CD4-positive, CD25-positive, alpha-beta regulatory T cell (primary cell): ENCODE data around the gene SLC27A1. TPM values are rescaled to one million over a fixed set of nuclear protein-coding genes. Genes with fewer than 3 reads are reported as not detected.
A peak's percentile ranks its signal among the peaks of the same experiment; 100 is the strongest.
"Not testable (repeated sequence)": the region's sequence is repeated elsewhere in the genome, so short reads cannot be mapped to it uniquely, and the experiment has no call there.

Experiments used
- ATAC-seq, 2 donors: fragments of 150-1000 bp; cut with Tn5 transposase; one replicate each; pipeline ENCODE4 v1.10.0; 2021; ENCODE audit warnings: low read depth in 2 of 2, moderate number of reproducible peaks in 2 of 2, moderate library complexity in 1 of 2
- DNase-seq, 3 donors: peaks; one replicate each; pipeline versions ENCODE4 v3.0.0 to v3.0.0-alpha.2; 2012 to 2022; ENCODE audit warnings: mixed read lengths in 1 of 3
- H3K27ac ChIP-seq: one replicate; pipeline ENCODE4 v1.7.0; 2013; ENCODE audit warnings: mild to moderate bottlenecking, low read length; ENCODE audit not compliant: insufficient read depth, poor library complexity, severe bottlenecking
- H3K27me3 ChIP-seq: one replicate; pipeline ENCODE4 v1.7.0; 2013; ENCODE audit warnings: low read length; ENCODE audit not compliant: control insufficient read depth, insufficient read depth
- H3K36me3 ChIP-seq: one replicate; pipeline ENCODE4 v1.7.0; 2013; ENCODE audit warnings: mild to moderate bottlenecking, low read length, moderate library complexity; ENCODE audit not compliant: control insufficient read depth, insufficient read depth
- H3K4me1 ChIP-seq: 2 replicates; pipeline ENCODE4 v1.7.0; 2013; ENCODE audit warnings: mild to moderate bottlenecking, low read length; ENCODE audit not compliant: insufficient read depth, control insufficient read depth, poor library complexity, severe bottlenecking
- H3K4me3 ChIP-seq: one replicate; pipeline ENCODE4 v1.7.0; 2013; ENCODE audit warnings: low read depth, mild to moderate bottlenecking, low read length, moderate library complexity
- H3K9me3 ChIP-seq, 2 experiments: 1 replicate in 1 of 2; 2 replicates in 1 of 2; pipeline ENCODE4 v1.7.0; 2013; ENCODE audit warnings: low read length in 2 of 2, mild to moderate bottlenecking in 1 of 2, moderate library complexity in 1 of 2; ENCODE audit not compliant: control insufficient read depth in 2 of 2
- H3K27ac Mint-ChIP-seq, 3 donors: one replicate each; pipeline ENCODE4 v1.8.0; 2020 to 2022; ENCODE audit warnings: mild to moderate bottlenecking in 3 of 3, mixed read lengths in 3 of 3, moderate library complexity in 2 of 3
- H3K27me3 Mint-ChIP-seq: one replicate; pipeline ENCODE4 v1.8.0; 2022; ENCODE audit warnings: mild to moderate bottlenecking, mixed read lengths
- H3K36me3 Mint-ChIP-seq: one replicate; pipeline ENCODE4 v1.8.0; 2020; ENCODE audit warnings: mixed read lengths
- H3K4me1 Mint-ChIP-seq, 4 donors: one replicate each; pipeline ENCODE4 v1.8.0; 2020 to 2022; ENCODE audit warnings: mixed read lengths in 4 of 4, mild to moderate bottlenecking in 1 of 4
- H3K4me3 Mint-ChIP-seq, 4 donors: one replicate each; pipeline ENCODE4 v1.8.0; 2020 to 2022; ENCODE audit warnings: mild to moderate bottlenecking in 4 of 4, mixed read lengths in 4 of 4, moderate library complexity in 3 of 4
- H3K9me3 Mint-ChIP-seq, 7 donors: one replicate each; pipeline ENCODE4 v1.8.0; 2020 to 2022; ENCODE audit warnings: mixed read lengths in 7 of 7, mild to moderate bottlenecking in 3 of 7, moderate library complexity in 2 of 7
- polyA plus RNA-seq, 4 donors: library from polyadenylated mRNA; unstranded; fragments of 300-500 nt; fragmentation: Illumina TruSeq; gene quantifications; one replicate each; pipeline ENCODE4 v1.2.3, GENCODE V29; 2021
- total RNA-seq: library from RNA; stranded (reverse); gene quantifications from one replicate; pipeline ENCODE4 v1.2.3, GENCODE V29; 2022

Gene SLC27A1
- total and polyA plus RNA-seq, 5 donors from 2014 or later = 3.9 to 5.2 (median 4.2) TPM

DNA sequence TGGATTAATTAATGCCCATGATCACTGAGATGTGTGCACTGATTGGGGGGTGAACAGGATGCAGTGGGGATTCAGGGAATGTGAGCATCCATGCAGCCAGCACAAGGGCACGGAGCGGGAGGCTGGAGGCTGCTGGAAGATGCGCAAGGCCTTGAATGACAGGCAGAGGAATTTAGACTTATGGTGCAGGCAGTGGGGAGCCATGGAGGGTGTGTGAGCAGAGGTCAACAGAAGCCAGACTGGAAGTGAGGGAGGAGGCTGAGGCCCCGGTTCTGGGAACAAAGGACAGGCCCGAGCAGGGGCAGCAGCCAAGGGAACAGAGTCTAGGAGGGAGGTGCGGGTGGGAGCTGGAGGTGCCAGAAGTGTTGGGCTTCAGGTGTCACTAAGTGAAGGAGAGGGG is 77.8 kb downstream of the SLC27A1 start:
- Mint-ChIP-seq H3K9me3 (peaks cover 0 to 1% (median 0%) of the 10 kb centered on the region in 7 donors), H3K27me3 (no peaks in the 10 kb centered on the region), H3K4me3 (no peak overlapping the region), H3K36me3 (no peaks in the 10 kb centered on the region), H3K27ac (no peak overlapping the region), H3K4me1 (peaks cover 0 to 2% (median 0%) of the 10 kb centered on the region in 4 donors)
- no peaks in the 10 kb centered on the region for H3K9me3 ChIP-seq
- no peak for DNase-seq
- H3K4me1 ChIP-seq = no peaks in the 10 kb centered on the region
- ATAC-seq = no peak
- no peak overlapping the region for H3K4me3 ChIP-seq
- H3K27me3 ChIP-seq = no peaks in the 10 kb centered on the region
- H3K36me3 ChIP-seq = no peaks in the 10 kb centered on the region
- no peak overlapping the region for H3K27ac ChIP-seq

DNA sequence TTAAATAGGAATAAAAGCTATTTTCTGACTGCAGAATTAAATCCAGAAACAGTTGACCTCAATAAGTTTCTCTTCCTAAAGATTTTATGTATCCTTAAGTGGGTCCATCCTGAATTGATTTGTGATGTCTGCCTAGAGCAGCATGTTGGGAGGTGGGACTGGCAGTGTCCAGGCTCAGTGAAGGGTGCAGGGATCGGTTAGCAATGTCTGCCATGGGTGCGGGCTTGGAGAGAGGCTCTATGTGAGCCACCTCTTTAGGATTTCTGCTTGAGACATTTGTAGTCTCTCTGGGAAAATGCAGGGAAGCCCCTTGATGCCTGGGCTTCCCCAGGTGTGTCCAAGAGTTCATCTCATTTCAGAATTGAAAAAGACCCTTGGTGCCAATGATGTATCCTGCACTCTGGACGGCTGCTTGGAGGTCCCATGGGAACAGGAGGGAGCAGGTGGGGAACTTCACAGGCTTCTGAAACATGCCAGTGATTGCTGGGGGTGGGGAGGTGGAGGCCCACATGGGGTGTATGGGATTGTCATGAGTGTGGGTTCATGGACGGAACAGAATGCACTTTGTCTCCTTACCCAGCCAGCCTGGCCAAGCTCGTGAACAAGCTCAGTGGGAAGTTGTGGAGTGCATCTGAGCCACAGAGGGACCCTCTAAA is 78.9 kb downstream of the SLC27A1 start:
- H3K27ac ChIP-seq = no peak overlapping the region
- peaks cover 0 to 1% (median 0%) of the 10 kb centered on the region in 7 donors for H3K9me3 Mint-ChIP-seq
- no peaks in the 10 kb centered on the region for H3K9me3 ChIP-seq
- H3K36me3 ChIP-seq = no peaks in the 10 kb centered on the region
- no peak overlapping the region for H3K4me3 ChIP-seq
- H3K36me3 Mint-ChIP-seq = no peaks in the 10 kb centered on the region
- ATAC-seq (no peak), DNase-seq (no peak)
- peaks cover 0 to 2% (median 0%) of the 10 kb centered on the region in 4 donors for H3K4me1 Mint-ChIP-seq
- no peaks in the 10 kb centered on the region for H3K27me3 ChIP-seq
- no peaks in the 10 kb centered on the region for H3K4me1 ChIP-seq
- H3K4me3 Mint-ChIP-seq = no peak overlapping the region
- H3K27ac Mint-ChIP-seq = no peak overlapping the region
- H3K27me3 Mint-ChIP-seq = no peaks in the 10 kb centered on the region

DNA sequence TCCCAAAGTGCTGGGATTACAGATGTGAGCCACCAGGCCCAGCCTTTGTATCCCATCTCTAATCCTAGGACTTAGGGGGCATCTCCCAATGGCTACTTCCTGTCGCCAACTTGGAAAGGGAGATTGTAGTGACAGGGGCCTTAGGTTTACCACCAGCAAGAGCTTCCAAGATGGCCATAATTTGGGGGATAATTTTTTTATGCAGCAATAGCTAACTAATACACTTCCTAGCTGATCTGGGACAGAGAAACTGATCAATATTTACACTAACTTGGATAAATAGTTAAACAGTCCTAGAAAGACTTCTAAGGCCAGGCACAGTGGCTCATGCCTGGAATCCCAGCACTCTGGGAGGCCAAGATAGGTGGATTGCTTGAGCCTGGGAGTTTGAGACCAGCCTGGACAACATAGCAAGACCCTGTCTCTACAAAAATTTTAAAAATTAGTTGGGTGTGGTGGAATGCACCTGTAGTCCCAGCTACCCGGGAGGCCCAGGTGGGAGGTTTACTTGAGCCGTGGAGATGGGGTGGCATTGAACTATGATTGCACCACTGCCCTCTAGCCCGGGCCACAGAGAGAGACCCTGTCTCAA is 79.8 kb downstream of the SLC27A1 start:
- ATAC-seq (no peak), DNase-seq (no peak)
- peaks cover 5% of the 10 kb centered on the region for H3K4me1 ChIP-seq
- no peak overlapping the region for H3K4me3 ChIP-seq
- peaks cover 3% of the 10 kb centered on the region for H3K27me3 Mint-ChIP-seq
- no peak overlapping the region for H3K27ac ChIP-seq
- H3K27me3 ChIP-seq = no peaks in the 10 kb centered on the region
- H3K9me3 ChIP-seq = no peaks in the 10 kb centered on the region
- peaks cover 0 to under 1% (median 0%) of the 10 kb centered on the region in 7 donors for H3K9me3 Mint-ChIP-seq
- H3K4me3 Mint-ChIP-seq = no peak overlapping the region
- H3K36me3 ChIP-seq = no peaks in the 10 kb centered on the region
- H3K4me1 Mint-ChIP-seq = peaks cover 0 to 7% (median 3%) of the 10 kb centered on the region in 4 donors
- no peaks in the 10 kb centered on the region for H3K36me3 Mint-ChIP-seq
- H3K27ac Mint-ChIP-seq = no peak overlapping the region

DNA sequence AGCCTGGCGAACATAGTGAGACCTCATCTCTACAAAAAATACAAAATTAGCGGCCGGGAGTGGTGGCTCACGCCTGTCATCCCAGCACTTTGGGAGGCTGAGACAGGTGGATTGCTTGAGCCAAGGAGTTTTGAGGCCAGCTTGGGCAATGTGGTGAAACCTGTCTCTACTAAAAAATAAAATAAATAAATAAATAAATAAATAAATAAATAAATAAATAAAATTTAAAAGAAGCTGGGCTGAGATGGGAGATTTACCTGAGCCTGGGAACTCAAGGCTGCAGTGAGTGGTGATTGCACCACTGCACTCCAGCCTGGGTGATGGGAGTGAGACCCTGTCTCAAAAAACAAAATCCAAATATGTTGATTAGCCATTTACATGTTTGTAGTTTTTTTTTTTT is 82.4 kb downstream of the SLC27A1 start:
- H3K27ac ChIP-seq, H3K27me3 ChIP-seq, DNase-seq, H3K9me3 Mint-ChIP-seq, H3K36me3 ChIP-seq, H3K4me3 ChIP-seq, ATAC-seq, H3K27me3 Mint-ChIP-seq, H3K9me3 ChIP-seq, H3K4me3 Mint-ChIP-seq, H3K36me3 Mint-ChIP-seq, H3K27ac Mint-ChIP-seq: not testable (repeated sequence)
- peaks cover 19% of the 10 kb centered on the region for H3K4me1 ChIP-seq
- H3K4me1 Mint-ChIP-seq = peaks cover 0 to 24% (median 8%) of the 10 kb centered on the region in 4 donors

DNA sequence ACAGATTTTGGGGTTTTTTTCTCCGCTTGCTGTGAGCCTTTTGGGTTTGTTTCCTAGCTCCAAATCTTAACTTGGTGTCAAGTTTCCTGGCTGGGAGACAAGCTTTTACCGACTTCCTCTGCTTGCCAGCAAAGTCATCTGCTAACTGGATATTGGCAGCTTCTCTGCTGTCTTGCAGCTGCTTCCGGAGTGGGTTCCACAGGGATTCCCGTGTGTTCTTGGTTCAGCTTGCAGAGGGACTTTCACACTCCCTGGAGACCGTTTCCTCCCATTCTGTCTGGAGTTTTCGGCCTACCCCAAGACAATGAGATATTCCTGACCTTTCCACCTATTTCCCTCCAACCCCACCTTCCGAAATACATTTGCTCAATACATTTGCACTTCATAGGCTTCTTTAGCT is 82.9 kb downstream of the SLC27A1 start:
- Mint-ChIP-seq H3K4me1 (peaks cover 0 to 24% (median 8%) of the 10 kb centered on the region in 4 donors), H3K36me3 (no peaks in the 10 kb centered on the region), H3K4me3 (peak overlapping the region in 1 of 4 donors; percentile 33), H3K27ac (no peak overlapping the region), H3K9me3 (no peaks in the 10 kb centered on the region), H3K27me3 (peaks cover 4% of the 10 kb centered on the region)
- no peak for ATAC-seq
- Histone ChIP-seq H3K4me1 (peaks cover 19% of the 10 kb centered on the region), H3K27ac (no peak overlapping the region), H3K4me3 (no peak overlapping the region), H3K36me3 (no peaks in the 10 kb centered on the region), H3K9me3 (no peaks in the 10 kb centered on the region), H3K27me3 (no peaks in the 10 kb centered on the region)
- no peak for DNase-seq

DNA sequence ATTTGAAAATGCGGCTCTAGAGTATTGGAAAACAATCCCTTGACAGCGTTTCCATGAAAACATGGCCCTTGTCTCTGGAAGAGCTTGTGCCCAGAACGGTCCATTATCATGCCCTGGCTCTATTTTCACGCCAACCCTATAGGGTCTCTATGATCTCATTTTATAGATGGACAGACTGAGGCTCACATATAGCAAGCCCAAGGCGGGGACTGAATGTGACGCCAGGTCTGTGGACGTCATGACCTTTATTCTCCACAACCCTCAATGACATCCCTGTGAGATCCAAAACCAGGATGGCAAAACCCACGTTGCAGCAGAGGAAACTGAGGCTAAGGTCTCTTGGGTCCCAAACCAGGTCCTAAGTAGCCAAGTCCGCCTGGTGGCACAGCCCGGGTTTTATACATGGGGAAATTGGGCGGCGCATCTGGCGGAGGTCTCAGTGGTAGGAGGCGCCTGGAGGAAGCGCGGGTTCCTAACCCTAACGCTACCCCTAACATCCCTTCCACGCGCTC is 84.7 kb downstream of the SLC27A1 start:
- H3K4me1 Mint-ChIP-seq = peaks cover 0 to 29% (median 9%) of the 10 kb centered on the region in 4 donors
- peak overlapping the region; percentile 41 to 83 (median 75) for H3K27ac Mint-ChIP-seq
- H3K4me3 Mint-ChIP-seq = peak overlapping the region; percentile 76 to 92 (median 86)
- Histone ChIP-seq H3K27ac (peak overlapping the region; percentile 47), H3K4me1 (peaks cover 19% of the 10 kb centered on the region), H3K4me3 (peak overlapping the region; percentile 63), H3K36me3 (peaks cover 14% of the 10 kb centered on the region), H3K9me3 (no peaks in the 10 kb centered on the region), H3K27me3 (no peaks in the 10 kb centered on the region)
- no peaks in the 10 kb centered on the region for H3K9me3 Mint-ChIP-seq
- ATAC-seq = no peak
- peaks cover 5% of the 10 kb centered on the region for H3K36me3 Mint-ChIP-seq
- H3K27me3 Mint-ChIP-seq = peaks cover 4% of the 10 kb centered on the region
- no peak for DNase-seq

DNA sequence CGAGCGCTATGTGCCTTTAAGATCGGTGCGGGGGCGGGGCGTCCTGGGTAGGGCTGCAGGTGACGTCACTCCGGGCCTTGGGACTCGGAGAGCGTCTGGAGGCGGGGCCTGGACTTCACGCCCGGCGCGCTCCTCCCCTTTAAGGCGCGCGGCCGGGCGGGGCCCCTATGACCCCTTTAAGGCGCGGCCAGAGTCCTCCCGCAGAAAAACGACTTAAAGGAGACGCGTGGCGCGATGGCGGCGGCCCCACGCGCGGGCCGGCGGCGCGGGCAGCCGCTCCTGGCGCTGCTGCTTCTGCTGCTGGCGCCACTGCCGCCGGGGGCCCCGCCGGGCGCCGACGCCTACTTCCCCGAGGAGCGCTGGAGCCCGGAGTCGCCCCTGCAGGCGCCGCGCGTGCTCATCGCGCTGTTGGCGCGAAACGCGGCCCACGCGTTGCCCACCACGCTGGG is 85.2 kb downstream of the SLC27A1 start, which contains the start of gene COLGALT1:
Gene COLGALT1, plus strand, starts transcription at position 170 of the 449 bp plus-strand sequence. Its CDS starts 65 bp downstream, at position 235.
- DNase-seq = peak; percentile 95 to 99 (median 97)

More for the DNA sequence above, 85.2 kb downstream of the SLC27A1 start, which contains the start of gene COLGALT1:
- peaks cover 18% of the 10 kb centered on the region for H3K36me3 ChIP-seq
- H3K4me1 ChIP-seq = peaks cover 19% of the 10 kb centered on the region
- H3K9me3 ChIP-seq = no peaks in the 10 kb centered on the region
- Mint-ChIP-seq H3K4me3 (peak within 1 kb of the TSS; percentile 85 to 92 (median 88)), H3K4me1 (peaks cover 0 to 32% (median 10%) of the 10 kb centered on the region in 4 donors), H3K36me3 (peaks cover 9% of the 10 kb centered on the region), H3K27ac (peak within 1 kb of the TSS; percentile 74 to 83 (median 75)), H3K27me3 (peaks cover 4% of the 10 kb centered on the region), H3K9me3 (no peaks in the 10 kb centered on the region)
- H3K27me3 ChIP-seq = no peaks in the 10 kb centered on the region
- peak within 1 kb of the TSS; percentile 63 for H3K4me3 ChIP-seq
- peak within 1 kb of the TSS; percentile 47 for H3K27ac ChIP-seq
- ATAC-seq = peak; percentile 98 to 99
